Left ventricle myocardium inferior (tissue), 1 donor: Measurements from ENCODE around the gene CAPN13. TPM values are rescaled to one million over a fixed set of nuclear protein-coding genes. Genes with fewer than 3 reads are reported as not detected.

Experiments used
- DNase-seq: peaks from one replicate; pipeline ENCODE4 v3.0.0-alpha.2; 2020
- H3K27ac ChIP-seq: fragments of 200-600 bp; replicated peaks from 2 replicates; pipeline ENCODE4 v1.8.0; 2021
- H3K27me3 ChIP-seq: fragments of 200-600 bp; 2 replicates; pipeline ENCODE4 v1.8.0; 2021; ENCODE audit warnings: low read depth
- H3K36me3 ChIP-seq: fragments of 200-600 bp; 2 replicates; pipeline ENCODE4 v1.8.0; 2021
- H3K4me1 ChIP-seq: fragments of 200-600 bp; 2 replicates; pipeline ENCODE4 v1.8.0; 2021
- H3K4me3 ChIP-seq: fragments of 200-600 bp; 2 replicates; pipeline ENCODE4 v1.8.0; 2021; ENCODE audit warnings: mild to moderate bottlenecking, moderate library complexity
- H3K9me3 ChIP-seq: fragments of 200-600 bp; replicated peaks from 2 replicates; pipeline ENCODE4 v1.8.0; 2021
- intact Hi-C: fragments of 100-400 bp; cut with micrococcal nuclease; formaldehyde crosslinking; loops from one replicate; pipeline ENCODE4 v1.11.0; 2022
- total RNA-seq: library from RNA; stranded (reverse); fragmentation: NEBNext Ultra II Directional; extraction: Animal tissue kit (Norgen Biotek cat#: 25700); gene quantifications from one replicate; pipeline ENCODE4 v1.2.1, GENCODE V29; 2021
- TF ChIP-seq, protein P1 (sequence below): fragments of 200-600 bp; IDR thresholded peaks from 2 replicates; pipeline ENCODE4 v1.8.0; 2021; ENCODE audit warnings: antibody characterized with exemption, mild to moderate bottlenecking, borderline replicate concordance
- donor health status: DM: no; HTN: yes; CAD: no; lungs with severe emphysema.

CAPN13 gene
- total RNA-seq, 1 donor from 2014 or later = not detected

GRCh38 chr2:30730736-30731647 lies 76.3 kb downstream of the CAPN13 start:
- Histone ChIP-seq H3K4me3 (no peak overlapping the region), H3K9me3 (no peaks in the 10 kb centered on the region), H3K27me3 (peaks cover 68% of the 10 kb centered on the region), H3K27ac (no peak overlapping the region), H3K36me3 (no peaks in the 10 kb centered on the region), H3K4me1 (no peaks in the 10 kb centered on the region)
- no peak for DNase-seq
- intact Hi-C loops = no loop called here
- TF ChIP-seq, protein P1, sequence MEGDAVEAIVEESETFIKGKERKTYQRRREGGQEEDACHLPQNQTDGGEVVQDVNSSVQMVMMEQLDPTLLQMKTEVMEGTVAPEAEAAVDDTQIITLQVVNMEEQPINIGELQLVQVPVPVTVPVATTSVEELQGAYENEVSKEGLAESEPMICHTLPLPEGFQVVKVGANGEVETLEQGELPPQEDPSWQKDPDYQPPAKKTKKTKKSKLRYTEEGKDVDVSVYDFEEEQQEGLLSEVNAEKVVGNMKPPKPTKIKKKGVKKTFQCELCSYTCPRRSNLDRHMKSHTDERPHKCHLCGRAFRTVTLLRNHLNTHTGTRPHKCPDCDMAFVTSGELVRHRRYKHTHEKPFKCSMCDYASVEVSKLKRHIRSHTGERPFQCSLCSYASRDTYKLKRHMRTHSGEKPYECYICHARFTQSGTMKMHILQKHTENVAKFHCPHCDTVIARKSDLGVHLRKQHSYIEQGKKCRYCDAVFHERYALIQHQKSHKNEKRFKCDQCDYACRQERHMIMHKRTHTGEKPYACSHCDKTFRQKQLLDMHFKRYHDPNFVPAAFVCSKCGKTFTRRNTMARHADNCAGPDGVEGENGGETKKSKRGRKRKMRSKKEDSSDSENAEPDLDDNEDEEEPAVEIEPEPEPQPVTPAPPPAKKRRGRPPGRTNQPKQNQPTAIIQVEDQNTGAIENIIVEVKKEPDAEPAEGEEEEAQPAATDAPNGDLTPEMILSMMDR = no peak

- TF ChIP-seq, protein P1 = no peak
- H3K4me3 ChIP-seq = no peak overlapping the region
- no peak overlapping the region for H3K27ac ChIP-seq
- H3K36me3 ChIP-seq = no peaks in the 10 kb centered on the region
- DNase-seq = no peak
- H3K9me3 ChIP-seq = no peaks in the 10 kb centered on the region
- no peaks in the 10 kb centered on the region for H3K4me1 ChIP-seq
- H3K27me3 ChIP-seq = peaks cover 72% of the 10 kb centered on the region
- intact Hi-C loops = no loop called here
Measured at GRCh38 chr2:30729031-30729430, 78.2 kb downstream of the CAPN13 start.

DNA sequence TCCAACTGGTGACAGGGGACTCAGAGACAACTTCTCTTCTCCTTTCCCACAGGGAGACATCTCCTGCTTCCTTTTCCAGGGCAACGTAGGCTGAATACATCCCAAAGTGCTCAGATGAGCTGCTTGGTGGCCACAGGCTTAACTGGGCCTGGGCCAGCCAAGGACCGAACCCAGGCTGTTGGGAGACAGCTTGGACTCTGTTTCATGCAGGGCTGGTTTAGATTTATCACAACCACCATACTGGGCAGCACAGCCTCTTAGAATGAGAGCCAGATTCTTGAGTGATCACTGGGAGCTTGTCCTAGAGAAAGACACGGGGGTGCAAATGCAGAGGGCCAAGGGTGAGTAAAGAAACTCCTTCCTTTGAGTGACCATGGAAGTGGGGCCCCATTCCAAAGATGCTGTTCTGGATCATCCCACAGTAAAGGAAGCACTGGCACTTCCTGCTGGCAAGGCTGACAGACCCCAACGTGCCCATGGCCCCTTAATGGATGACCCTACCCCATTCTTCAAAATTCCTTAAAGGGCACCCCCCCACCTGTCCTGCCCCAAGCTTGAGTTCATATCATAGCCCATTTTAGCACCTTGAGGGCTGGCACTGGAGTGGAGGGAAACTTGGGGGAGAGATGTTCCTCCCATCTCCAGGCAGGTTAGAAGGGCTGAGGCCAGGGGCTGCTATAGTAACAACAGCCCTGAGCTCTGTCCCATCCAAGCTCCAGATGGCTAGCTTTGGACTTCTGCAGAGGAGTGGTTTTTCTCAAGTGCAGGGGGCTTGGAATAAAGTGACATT lies 84.1 kb downstream of the CAPN13 start:
- H3K4me3 ChIP-seq = no peak overlapping the region
- no peaks in the 10 kb centered on the region for H3K4me1 ChIP-seq
- intact Hi-C loops = no loop called here
- no peaks in the 10 kb centered on the region for H3K9me3 ChIP-seq
- no peak for DNase-seq
- no peak overlapping the region for H3K27ac ChIP-seq
- H3K27me3 ChIP-seq = peaks cover 59% of the 10 kb centered on the region
- no peaks in the 10 kb centered on the region for H3K36me3 ChIP-seq
- TF ChIP-seq, protein P1 = no peak

DNA sequence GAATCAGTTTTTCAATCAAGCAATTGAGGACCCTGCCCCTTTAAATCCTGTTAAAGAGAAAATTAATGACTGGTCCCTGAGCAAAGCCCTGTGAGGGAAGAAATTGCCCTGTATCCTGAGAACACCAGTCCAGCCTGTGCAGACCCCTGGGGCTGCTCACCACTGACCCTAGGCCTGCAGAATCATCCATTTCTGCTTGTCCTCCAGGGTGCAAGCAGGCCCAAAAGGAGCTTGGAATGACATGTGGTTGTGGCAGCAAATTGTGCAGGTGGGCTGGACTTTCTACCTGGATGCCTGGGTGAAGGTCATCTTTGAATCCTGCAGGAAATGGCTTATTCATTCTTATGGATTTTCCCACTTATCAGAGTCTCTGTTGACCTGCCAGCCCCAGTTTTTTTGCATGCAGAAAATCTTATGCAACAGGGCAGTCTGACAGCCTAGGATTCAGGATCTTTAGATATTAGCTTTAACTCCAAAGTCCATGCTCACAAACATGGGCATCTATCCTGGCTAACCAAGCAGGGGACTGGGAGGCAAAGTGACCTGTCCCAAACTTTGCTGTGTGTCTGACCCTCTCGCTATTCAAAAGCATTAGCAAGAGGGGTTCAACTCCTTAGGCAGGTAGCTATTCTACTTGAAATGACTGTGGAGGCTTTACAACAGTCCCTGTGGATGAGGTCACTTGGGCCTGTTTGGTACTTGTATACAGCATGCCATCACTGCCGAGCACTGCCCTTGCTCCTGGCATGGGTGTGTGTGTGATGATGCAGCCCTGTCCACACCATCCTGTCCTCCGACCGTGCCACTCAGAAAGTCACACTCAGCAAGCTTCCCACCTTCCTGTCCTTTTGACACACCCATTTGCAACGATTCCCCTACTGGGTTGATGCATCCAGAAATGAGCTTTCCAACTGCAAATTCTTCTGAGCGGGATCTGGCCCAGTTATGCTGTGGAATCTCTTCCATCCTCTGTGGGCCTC lies 85.3 kb downstream of the CAPN13 start:
- no peaks in the 10 kb centered on the region for H3K36me3 ChIP-seq
- H3K9me3 ChIP-seq = no peaks in the 10 kb centered on the region
- H3K27me3 ChIP-seq = peaks cover 62% of the 10 kb centered on the region
- H3K4me1 ChIP-seq = no peaks in the 10 kb centered on the region
- TF ChIP-seq, protein P1 = no peak
- H3K27ac ChIP-seq = no peak overlapping the region
- intact Hi-C loops = no loop called here
- no peak for DNase-seq
- no peak overlapping the region for H3K4me3 ChIP-seq

GRCh38 chr2:30721241-30721640 lies 86.0 kb downstream of the CAPN13 start:
- H3K27me3 ChIP-seq = peaks cover 54% of the 10 kb centered on the region
- H3K9me3 ChIP-seq = no peaks in the 10 kb centered on the region
- no peak overlapping the region for H3K27ac ChIP-seq
- H3K4me1 ChIP-seq = no peaks in the 10 kb centered on the region
- intact Hi-C loops = no loop called here
- no peak for DNase-seq
- no peak overlapping the region for H3K4me3 ChIP-seq
- TF ChIP-seq, protein P1 = no peak
- H3K36me3 ChIP-seq = no peaks in the 10 kb centered on the region
